H1 (cell line): ENCODE data around the gene BSN. TPM values are rescaled to one million over a fixed set of nuclear protein-coding genes. Genes with fewer than 3 reads are reported as not detected.

Experiments
- CTCF ChIA-PET: fragments of 300-600 bp; sonication (Branson Sonifier 250); formaldehyde crosslinking; loops from one replicate; lab custom pipeline; 2021; ENCODE audit not compliant: partially characterized antibody; lab: Charles Lee
- POLR2A ChIA-PET: fragments of 300-600 bp; sonication (Branson Sonifier 250); formaldehyde crosslinking; loops from one replicate; lab custom pipeline; 2021; ENCODE audit warnings: inconsistent platforms; ENCODE audit not compliant: partially characterized antibody; lab: Charles Lee
- DNase-seq, 2 experiments: peaks; one replicate each; pipeline versions ENCODE4 v3.0.0 to v3.0.0-alpha.2; 2010 to 2022; ENCODE audit warnings: low spot score in 2 of 2, low read depth in 1 of 2, mixed read lengths in 1 of 2
- FAIRE-seq: peaks from 2 replicates; lab custom pipeline; 2011; peaks lifted over from hg19 to GRCh38; lab: Jason Lieb, UNC
- H2AFZ ChIP-seq: 2 replicates; pipeline ENCODE4 v1.8.1; 2012; ENCODE audit warnings: low read length, inconsistent platforms
- H2AK5ac ChIP-seq: 2 replicates; pipeline ENCODE4 v1.6.1; 2013; ENCODE audit warnings: low read depth, low read length
- H2BK120ac ChIP-seq: replicated peaks from 2 replicates; pipeline ENCODE3; 2013; ENCODE audit warnings: low read depth, low read length, inconsistent platforms
- H2BK12ac ChIP-seq: 2 replicates; pipeline ENCODE4 v1.6.1; 2013; ENCODE audit warnings: low read depth, low read length
- H2BK15ac ChIP-seq: 2 replicates; pipeline ENCODE4 v1.6.1; 2013; ENCODE audit warnings: low read length
- H2BK20ac ChIP-seq: 2 replicates; pipeline ENCODE4 v1.6.1; 2013; ENCODE audit warnings: low read length
- H2BK5ac ChIP-seq: 2 replicates; pipeline ENCODE4 v1.6.1; 2013; ENCODE audit warnings: low read depth, low read length
- H3K14ac ChIP-seq: 2 replicates; pipeline ENCODE4 v1.6.1; 2013; ENCODE audit warnings: inconsistent platforms; ENCODE audit not compliant: insufficient read length
- H3K18ac ChIP-seq: 2 replicates; pipeline ENCODE4 v1.6.1; 2013; ENCODE audit warnings: low read length; ENCODE audit errors: extremely low read depth
- H3K23ac ChIP-seq: 2 replicates; pipeline ENCODE4 v1.6.1; 2013; ENCODE audit warnings: inconsistent platforms; ENCODE audit not compliant: insufficient read length
- H3K23me2 ChIP-seq: 2 replicates; pipeline ENCODE4 v1.6.1; 2013; ENCODE audit warnings: low read depth, low read length
- H3K27ac ChIP-seq: 2 replicates; pipeline ENCODE4 v1.6.1; 2011; ENCODE audit warnings: low read depth, low read length, inconsistent platforms
- H3K27me3 ChIP-seq, 4 experiments: replicated peaks in 1 of 4; 1 replicate in 1 of 4; 2 replicates in 3 of 4; pipeline versions ENCODE4 v1.6.1 to v1.8.1; 2011 to 2013; ENCODE audit warnings: low read length in 3 of 4, mild to moderate bottlenecking in 3 of 4, inconsistent platforms in 2 of 4, mixed read lengths in 2 of 4, moderate library complexity in 1 of 4; ENCODE audit not compliant: control insufficient read depth in 3 of 4, insufficient read depth in 3 of 4; ENCODE audit errors: extremely low read depth in 1 of 4
- H3K36me3 ChIP-seq, 4 experiments: 2 replicates each; pipeline versions ENCODE4 v1.6.1 to v1.8.1; 2011 to 2013; ENCODE audit warnings: mild to moderate bottlenecking in 4 of 4, low read length in 3 of 4, moderate library complexity in 2 of 4, control low read depth in 1 of 4, inconsistent platforms in 1 of 4; ENCODE audit not compliant: insufficient read depth in 4 of 4, control insufficient read depth in 2 of 4
- H3K4ac ChIP-seq: replicated peaks from 2 replicates; pipeline ENCODE3; 2013; ENCODE audit warnings: low read length, low read depth, mixed read lengths, inconsistent platforms; ENCODE audit not compliant: insufficient read length
- H3K4me1 ChIP-seq, 4 experiments: replicated peaks in 1 of 4; 1 replicate in 1 of 4; 2 replicates in 3 of 4; pipeline versions ENCODE4 v1.6.1 to v1.8.1; 2011 to 2013; ENCODE audit warnings: low read length in 3 of 4, inconsistent platforms in 2 of 4, mixed read lengths in 1 of 4; ENCODE audit not compliant: insufficient read depth in 4 of 4, control insufficient read depth in 3 of 4
- H3K4me2 ChIP-seq, 2 experiments: 2 replicates each; pipeline versions ENCODE4 v1.6.1 to v1.8.1; 2011 to 2013; ENCODE audit warnings: low read depth in 2 of 2, low read length in 2 of 2, control low read depth in 1 of 2, inconsistent platforms in 1 of 2, mild to moderate bottlenecking in 1 of 2; ENCODE audit not compliant: insufficient read depth in 1 of 2
- H3K4me3 ChIP-seq, 4 experiments: fragments of 200-600, 300-600 bp in 1 of 4; sonication (generic), shearing (Covaris generic), sonication (Bioruptor Twin) in 1 of 4; 2 replicates each; pipeline versions ENCODE4 v1.5.1 to v1.8.1; 2011 to 2016; ENCODE audit warnings: low read length in 4 of 4, low read depth in 3 of 4, control low read depth in 2 of 4, inconsistent platforms in 2 of 4, mild to moderate bottlenecking in 2 of 4, mixed read lengths in 1 of 4, moderate library complexity in 1 of 4; ENCODE audit not compliant: insufficient read depth in 2 of 4; ENCODE audit errors: extremely low read depth in 1 of 4
- H3K56ac ChIP-seq: replicated peaks from 2 replicates; pipeline ENCODE3; 2013; ENCODE audit warnings: low read depth, mild to moderate bottlenecking, mixed read lengths, low read length, inconsistent platforms; ENCODE audit not compliant: insufficient read length
- H3K79me1 ChIP-seq: 2 replicates; pipeline ENCODE4 v1.6.1; 2013; ENCODE audit warnings: low read depth, low read length, control low read depth
- H3K79me2 ChIP-seq, 2 experiments: 2 replicates each; pipeline versions ENCODE4 v1.6.1 to v1.8.1; 2012 to 2013; ENCODE audit warnings: low read length in 2 of 2, mild to moderate bottlenecking in 2 of 2, inconsistent platforms in 1 of 2; ENCODE audit not compliant: insufficient read depth in 2 of 2, control insufficient read depth in 1 of 2
- H3K9ac ChIP-seq, 4 experiments: replicated peaks in 1 of 4; 1 replicate in 1 of 4; 2 replicates in 3 of 4; pipeline versions ENCODE4 v1.6.1 to v1.8.1; 2011 to 2013; ENCODE audit warnings: low read depth in 3 of 4, low read length in 3 of 4, control low read depth in 2 of 4, mild to moderate bottlenecking in 2 of 4, moderate library complexity in 2 of 4, inconsistent platforms in 1 of 4; ENCODE audit errors: extremely low read depth in 1 of 4
- H3K9me3 ChIP-seq, 2 experiments: 2 replicates each; pipeline versions ENCODE4 v1.6.1 to v1.8.1; 2012 to 2013; ENCODE audit warnings: mild to moderate bottlenecking in 2 of 2, moderate library complexity in 2 of 2, control low read depth in 1 of 2, inconsistent platforms in 1 of 2, low read depth in 1 of 2, low read length in 1 of 2, mixed read lengths in 1 of 2; ENCODE audit not compliant: insufficient read depth in 2 of 2
- H4K20me1 ChIP-seq, 2 experiments: replicated peaks in 1 of 2; 2 replicates each; pipeline versions ENCODE3 to v1.8.1; 2011 to 2013; ENCODE audit warnings: inconsistent platforms in 2 of 2, low read length in 2 of 2, mild to moderate bottlenecking in 1 of 2; ENCODE audit not compliant: insufficient read depth in 2 of 2, control insufficient read depth in 1 of 2
- H4K5ac ChIP-seq: 2 replicates; pipeline ENCODE4 v1.6.1; 2013; ENCODE audit warnings: low read length, low read depth, mixed read lengths, inconsistent platforms; ENCODE audit not compliant: insufficient read length
- H4K8ac ChIP-seq: 2 replicates; pipeline ENCODE4 v1.8.0; 2013; ENCODE audit warnings: mild to moderate bottlenecking, moderate library complexity, low read length, inconsistent platforms; ENCODE audit not compliant: insufficient read depth; ENCODE audit errors: extremely low read depth
- H4K91ac ChIP-seq: replicated peaks from 2 replicates; pipeline ENCODE3; 2013; ENCODE audit warnings: low read length, mixed read lengths, inconsistent platforms; ENCODE audit not compliant: insufficient read length
- FOSL1 ChIP-seq: IDR thresholded peaks from 2 replicates; pipeline ENCODE4 v1.6.1; 2011; ENCODE audit warnings: mild to moderate bottlenecking, low read depth, low read length, moderate library complexity; ENCODE audit not compliant: insufficient read depth
- GABPA ChIP-seq: IDR thresholded peaks from 2 replicates; pipeline ENCODE4 v1.6.1; 2011; ENCODE audit warnings: mild to moderate bottlenecking, low read length, moderate library complexity, borderline replicate concordance; ENCODE audit not compliant: insufficient read depth
- HDAC2 ChIP-seq, 2 experiments: fragments of 300-600 bp in 1 of 2; sonication (generic) in 1 of 2; IDR thresholded peaks; 2 replicates each; pipeline ENCODE4 v1.6.1; 2011 to 2012; ENCODE audit warnings: low read depth in 2 of 2, low read length in 2 of 2, mild to moderate bottlenecking in 2 of 2, moderate library complexity in 2 of 2, borderline replicate concordance in 1 of 2, inconsistent platforms in 1 of 2
- JUN ChIP-seq: IDR thresholded peaks from 2 replicates; pipeline ENCODE4 v1.6.1; 2011; ENCODE audit warnings: low read depth, mild to moderate bottlenecking, improper control_type of control experiment, low read length
- KDM4A ChIP-seq: IDR thresholded peaks from one replicate; pipeline ENCODE4 v1.7.1; 2012; ENCODE audit warnings: low read depth, mild to moderate bottlenecking, moderate library complexity, low read length, inconsistent platforms; ENCODE audit not compliant: severe bottlenecking
- POLR2A ChIP-seq, 2 experiments: IDR thresholded peaks; 1 replicate in 1 of 2; 2 replicates in 1 of 2; pipeline ENCODE4 v1.6.1; 2011; ENCODE audit warnings: low read depth in 2 of 2, low read length in 2 of 2, mild to moderate bottlenecking in 2 of 2; ENCODE audit errors: control extremely low read depth in 1 of 2
- RXRA ChIP-seq: IDR thresholded peaks from 2 replicates; pipeline ENCODE4 v1.6.1; 2011; ENCODE audit warnings: low read depth, mild to moderate bottlenecking, low read length, moderate library complexity; ENCODE audit not compliant: insufficient read depth
- SIN3A ChIP-seq, 2 experiments: IDR thresholded peaks in 1 of 2; conservative IDR thresholded peaks in 1 of 2; 2 replicates each; pipeline ENCODE4 v1.6.1; 2011 to 2012; ENCODE audit warnings: low read length in 2 of 2, improper control_type of control experiment in 1 of 2, low read depth in 1 of 2, mild to moderate bottlenecking in 1 of 2
- SIRT6 ChIP-seq: IDR thresholded peaks from one replicate; pipeline ENCODE4 v1.7.1; 2012; ENCODE audit warnings: low read length, inconsistent platforms
- SP1 ChIP-seq: IDR thresholded peaks from 2 replicates; pipeline ENCODE4 v1.6.1; 2011; ENCODE audit warnings: low read depth, low read length
- SP2 ChIP-seq: IDR thresholded peaks from 2 replicates; pipeline ENCODE4 v1.6.1; 2012; ENCODE audit warnings: mild to moderate bottlenecking, low read length, inconsistent platforms
- TAF1 ChIP-seq: IDR thresholded peaks from 2 replicates; pipeline ENCODE4 v1.6.1; 2011; ENCODE audit warnings: mild to moderate bottlenecking, low read depth, low read length
- WGBS, 2 experiments: shearing (Covaris generic) in 1 of 2; methylation state at CpG; one replicate each; pipeline versions ENCODE4 v1.1.6 to v1.1.7; 2013 to 2015; ENCODE audit warnings: low lambda C conversion rate in 2 of 2, mixed read lengths in 2 of 2, inconsistent platforms in 1 of 2, low coverage in 1 of 2, missing lambda C conversion rate in 1 of 2; ENCODE audit not compliant: insufficient replicate concordance in 2 of 2, insufficient coverage in 1 of 2, insufficient read length in 1 of 2; ENCODE audit errors: extremely low coverage in 1 of 2, missing lambda C conversion rate in 1 of 2; 5-methylcytosine and 5-hydroxymethylcytosine counted together
- polyA plus RNA-seq, 7 experiments: library from polyadenylated mRNA; depleted of rRNA in 3 of 7; stranded (reverse) in 5 of 7; unstranded in 2 of 7; fragments of >200 nt in 5 of 7; fragments of 200-250 nt in 2 of 7; gene quantifications; 1 replicate in 5 of 7; 2 replicates in 1 of 7; 4 replicates in 1 of 7; pipeline versions ENCODE4 v1.2.1 to v1.2.3, GENCODE V29; 2011 to 2013; ENCODE audit warnings: missing spikeins in 2 of 7, mixed read lengths in 2 of 7
- total RNA-seq: library from RNA; stranded (reverse); fragmentation: NEBNext Ultra II Directional; extraction: Animal tissue kit (Norgen Biotek cat#: 25700); gene quantifications from 2 replicates; pipeline ENCODE4 v1.2.1, GENCODE V29; 2021

BSN gene
- total and polyA plus RNA-seq, 2 of the 8 experiments (the other 6 are each of a cell fraction or from before 2014, with no cell fraction given), result 0.60 to 3.0 TPM

DNA sequence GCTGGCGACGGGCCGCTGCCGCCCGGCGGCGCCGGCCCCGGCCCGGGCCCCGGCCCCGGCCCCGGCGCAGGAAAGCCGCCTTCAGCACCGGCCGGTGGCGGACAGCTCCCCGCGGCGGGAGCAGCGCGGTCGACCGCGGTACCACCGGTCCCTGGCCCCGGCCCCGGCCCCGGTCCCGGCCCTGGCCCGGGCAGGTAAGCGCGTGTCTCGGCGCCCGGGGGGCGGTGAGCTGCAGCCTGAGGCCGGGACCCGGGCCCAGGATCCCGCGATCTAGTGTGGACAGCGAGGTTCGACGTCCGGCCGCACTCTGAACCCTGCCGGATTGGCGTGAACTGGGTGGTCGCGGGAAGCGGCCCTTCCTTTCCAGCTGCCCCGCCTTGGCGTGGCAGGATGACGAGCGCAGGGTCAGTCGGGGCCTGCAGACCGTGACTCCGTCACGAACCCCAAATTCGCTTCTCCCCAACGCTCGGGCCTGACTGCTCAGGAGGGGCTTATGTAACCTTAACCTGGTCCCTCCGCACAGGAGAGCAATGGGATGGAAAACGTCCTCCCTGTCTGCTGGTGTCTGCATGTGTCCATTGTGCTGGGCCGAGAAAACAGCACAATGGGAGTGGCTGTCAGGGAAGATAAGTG, 472 bp downstream of the BSN start:
- Histone ChIP-seq H2BK20ac (no peak overlapping the region), H3K9me3 (no peaks in the 10 kb centered on the region), H3K79me1 (no peaks in the 10 kb centered on the region), H3K4me1 (peaks cover 0 to 14% (median 4%) of the 10 kb centered on the region in 4 experiments; a peak in 5 of 7 replicates), H3K79me2 (no peaks in the 10 kb centered on the region), H2AFZ (peak overlapping the region; percentile 9; the same call in 1 of the 2 replicates), H3K18ac (no peak overlapping the region), H2BK15ac (no peak overlapping the region), H2BK5ac (no peak overlapping the region), H3K36me3 (no peaks in the 10 kb centered on the region), H3K23me2 (peaks cover 12% of the 10 kb centered on the region), H2BK12ac (no peak overlapping the region), H4K8ac (no peak overlapping the region), H3K4me3 (peak overlapping the region; percentile 62 to 78 (median 66)), H3K23ac (no peak overlapping the region), H4K91ac (no peak overlapping the region), H2BK120ac (no peak overlapping the region), H3K27ac (no peak overlapping the region), H3K9ac (peak overlapping the region in 3 of 4 experiments; percentile 38 to 55 (median 45); a peak in 5 of 7 replicates), H3K4ac (no peak overlapping the region), H4K5ac (no peak overlapping the region), H2AK5ac (no peak overlapping the region), H4K20me1 (peaks cover 0 to 5% of the 10 kb centered on the region in 2 experiments), H3K27me3 (peaks cover 0 to 11% (median 6%) of the 10 kb centered on the region in 4 experiments; a peak in 3 of 7 replicates), H3K4me2 (peak overlapping the region; percentile 83 to 99), H3K14ac (no peak overlapping the region), H3K56ac (no peak overlapping the region)
- no peak for FAIRE-seq
- ChIA-PET CTCF (interaction anchor here (0.7 to 9.3 kb wide), 6 partner anchors 9 to 117 kb away, joined by 3 to 70 read pairs (median 11); no protein-coding TSS in a partner anchor), POLR2A (interaction anchor here (0.6 to 2.2 kb wide), 2 partner anchors 15 to 90 kb away, joined by 3 to 11 read pairs; no protein-coding TSS in a partner anchor)
- peak in 1 of 2 experiments; percentile 86 for DNase-seq
- WGBS, 2 experiments, result 3% methylated on average over 30 of the region's 66 CpGs; no CpG with 5 or more reads in 1 of the 2 experiments
- peak in 1 of 2 experiments; percentile 86; a peak in 2 of 4 replicates for TF ChIP-seq SIN3A (conservative IDR thresholded peaks at IDR 0.05 in 1 of 2, IDR thresholded peaks at IDR 0.05 in 1 of 2; ENCODE audit: low read depth in 1 of 2, low read length in 2 of 2)
- no peak for TF ChIP-seq JUN
- TF ChIP-seq TAF1, result no peak
- TF ChIP-seq GABPA, result 0 out of 2 replicates have a peak, but pooled peaks have one; percentile 19
- no peak for TF ChIP-seq SP1
- no peak for TF ChIP-seq POLR2A (IDR thresholded peaks at IDR 0.05; ENCODE audit: control extremely low read depth in 1 of 2, low read depth in 2 of 2, low read length in 2 of 2)
- TF ChIP-seq KDM4A, result no peak
- no peak; a peak in 1 of 4 replicates for TF ChIP-seq HDAC2 (IDR thresholded peaks at IDR 0.05; ENCODE audit: borderline replicate concordance in 1 of 2, low read depth in 2 of 2, low read length in 2 of 2)
- no peak for TF ChIP-seq SP2
- no peak for TF ChIP-seq SIRT6
- TF ChIP-seq RXRA, result no peak
- TF ChIP-seq FOSL1, result no peak
